HG03066 (cell line): ENCODE results near the gene IMMP2L.
"Not testable (repeated sequence)": the region's sequence is repeated elsewhere in the genome, so short reads cannot be mapped to it uniquely, and the experiment has no call there.

ENCODE experiments used
- ATAC-seq: cut with Tn5 transposase; IDR thresholded peaks from one replicate; pipeline ENCODE4 v1.9.1; 2021; ENCODE audit warnings: low read depth; ENCODE audit not compliant: unreplicated experiment

The IMMP2L gene

GRCh38 chr7:111362506-111363054 lies 199.7 kb downstream of the IMMP2L start:
- no peak for ATAC-seq

GRCh38 chr7:111358915-111359314 lies 203.4 kb downstream of the IMMP2L start:
- ATAC-seq: no peak

GRCh38 chr7:111357691-111358090 lies 204.6 kb downstream of the IMMP2L start:
- ATAC-seq: no peak

- no peak for ATAC-seq
Observed at GRCh38 chr7:111356941-111357340, 205.4 kb downstream of the IMMP2L start.

- ATAC-seq: no peak
Observed at GRCh38 chr7:111352319-111352718, 210.0 kb downstream of the IMMP2L start.

GRCh38 chr7:111346219-111346618 lies 216.1 kb downstream of the IMMP2L start:
- ATAC-seq: no peak

- no peak for ATAC-seq
Observed at GRCh38 chr7:111343017-111343416, 219.3 kb downstream of the IMMP2L start.

- no peak for ATAC-seq
Observed at GRCh38 chr7:111339006-111339405, 223.3 kb downstream of the IMMP2L start.

GRCh38 chr7:111333010-111333409 lies 229.3 kb downstream of the IMMP2L start:
- ATAC-seq: no peak

- no peak for ATAC-seq
Observed at GRCh38 chr7:111330235-111330523, 232.1 kb downstream of the IMMP2L start.

GRCh38 chr7:111329367-111330234 lies 232.7 kb downstream of the IMMP2L start:
- ATAC-seq: peak; percentile 75

- no peak for ATAC-seq
Observed at GRCh38 chr7:111328487-111328886, 233.8 kb downstream of the IMMP2L start.

GRCh38 chr7:111324776-111325175 lies 237.5 kb downstream of the IMMP2L start:
- ATAC-seq: no peak

- no peak for ATAC-seq
Observed at GRCh38 chr7:111324228-111324627, 238.1 kb downstream of the IMMP2L start.

GRCh38 chr7:111323670-111324069 lies 238.6 kb downstream of the IMMP2L start:
- ATAC-seq: not testable (repeated sequence)

GRCh38 chr7:111320133-111320532 lies 242.2 kb downstream of the IMMP2L start:
- peak; percentile 50 for ATAC-seq

- ATAC-seq: no peak
Observed at GRCh38 chr7:111312966-111313365, 249.3 kb downstream of the IMMP2L start.

- ATAC-seq: no peak
Observed at GRCh38 chr7:111308691-111309090, 253.6 kb downstream of the IMMP2L start.

- no peak for ATAC-seq
Observed at GRCh38 chr7:111301891-111302290, 260.4 kb downstream of the IMMP2L start.

- ATAC-seq: no peak
Observed at GRCh38 chr7:111294494-111294893, 267.8 kb downstream of the IMMP2L start.

GRCh38 chr7:111292026-111292470 lies 270.2 kb downstream of the IMMP2L start:
- ATAC-seq: no peak

- ATAC-seq: no peak
Observed at GRCh38 chr7:111290982-111291381, 271.3 kb downstream of the IMMP2L start.
